Esophagus muscularis mucosa (tissue), 4 donors: ENCODE results near the gene FIGLA. TPM values are rescaled to one million over a fixed set of nuclear protein-coding genes. Genes with fewer than 3 reads are reported as not detected.

Experiments used
- DNase-seq: peaks from one replicate; pipeline ENCODE4 v3.0.0-alpha.2; 2017; ENCODE audit errors: extremely low spot score
- H3K27ac ChIP-seq, 4 donors: fragments of 200-600 bp; sonication (generic); replicated peaks in 1 of 4; 1 replicate in 3 of 4; 2 replicates in 1 of 4; pipeline ENCODE4 v1.5.1; 2016 to 2019; ENCODE audit warnings: mild to moderate bottlenecking in 1 of 4
- H3K27me3 ChIP-seq, 4 donors: fragments of 200-600 bp; sonication (generic); one replicate each; pipeline versions ENCODE4 v1.5.1 to v1.6.0; 2016 to 2019
- H3K36me3 ChIP-seq, 4 donors: fragments of 200-600 bp; sonication (generic); one replicate each; pipeline ENCODE4 v1.5.1; 2016 to 2019
- H3K4me1 ChIP-seq, 4 donors: fragments of 200-600 bp; sonication (generic); one replicate each; pipeline ENCODE4 v1.5.1; 2016 to 2019
- H3K4me3 ChIP-seq, 4 donors: fragments of 200-600 bp; sonication (generic); 1 replicate in 2 of 4; 2 replicates in 2 of 4; pipeline ENCODE4 v1.5.1; 2016 to 2019; ENCODE audit warnings: mild to moderate bottlenecking in 4 of 4, moderate library complexity in 1 of 4
- H3K9me3 ChIP-seq, 4 donors: fragments of 200-600 bp; sonication (generic); 1 replicate in 3 of 4; 2 replicates in 1 of 4; pipeline ENCODE4 v1.5.1; 2016 to 2019
- CTCF ChIP-seq, 3 experiments: fragments of 200-600 bp in 2 of 3; fragments of 450-650 bp in 1 of 3; sonication (generic) in 2 of 3; IDR thresholded peaks; one replicate each; pipeline ENCODE4 v1.5.1; 2017 to 2019; ENCODE audit warnings: antibody characterized with exemption in 3 of 3, mild to moderate bottlenecking in 2 of 3, moderate library complexity in 1 of 3
- EP300 ChIP-seq: sonication (generic); formaldehyde crosslinking; IDR thresholded peaks from one replicate; pipeline ENCODE4 v1.6.1; 2017; ENCODE audit warnings: antibody characterized with exemption
- POLR2A ChIP-seq: fragments of 450-650 bp; IDR thresholded peaks from one replicate; pipeline ENCODE4 v1.6.1; 2017; ENCODE audit warnings: antibody characterized with exemption, moderate library complexity, mild to moderate bottlenecking, low read depth
- POLR2AphosphoS5 ChIP-seq, 2 donors: sonication (generic); formaldehyde crosslinking; IDR thresholded peaks; one replicate each; pipeline ENCODE4 v1.6.1; 2017; ENCODE audit warnings: antibody characterized with exemption in 2 of 2
- WGBS: methylation state at CpG from one replicate; pipeline ENCODE4 v1.1.5; 2018; 5-methylcytosine and 5-hydroxymethylcytosine counted together
- intact Hi-C: fragments of 100-400 bp; cut with DNase I; formaldehyde crosslinking; loops from one replicate; pipeline ENCODE4 v1.15.1; 2023
- total RNA-seq, 4 donors: library from RNA; depleted of rRNA; stranded (reverse); fragments of >200 nt; gene quantifications; one replicate each; pipeline versions ENCODE4 v1.1.0 to v1.2.1, GENCODE V29; 2016

The FIGLA gene
- total RNA-seq, 4 donors from 2014 or later = not detected

GRCh38 chr2:70823249-70823648, 32.8 kb upstream of the FIGLA start:
- WGBS = 72% methylated on average over 4 of the region's 5 CpGs
- intact Hi-C loops = no loop called here
- H3K36me3 ChIP-seq = no peaks in the 10 kb centered on the region
- DNase-seq = no peak
- peaks cover 0 to 7% (median 0%) of the 10 kb centered on the region in 4 donors for H3K27me3 ChIP-seq
- no peak overlapping the region for H3K4me3 ChIP-seq
- H3K9me3 ChIP-seq = no peaks in the 10 kb centered on the region
- no peak overlapping the region for H3K27ac ChIP-seq
- no peak for TF ChIP-seq CTCF (IDR thresholded peaks at IDR 0.05)
- no peak for TF ChIP-seq POLR2A
- no peak for TF ChIP-seq EP300
- no peak for TF ChIP-seq POLR2AphosphoS5 (IDR thresholded peaks at IDR 0.05)
- H3K4me1 ChIP-seq = no peaks in the 10 kb centered on the region

GRCh38 chr2:70822843-70823242, 32.4 kb upstream of the FIGLA start:
- Histone ChIP-seq H3K9me3 (no peaks in the 10 kb centered on the region), H3K4me3 (no peak overlapping the region), H3K4me1 (no peaks in the 10 kb centered on the region), H3K27ac (no peak overlapping the region), H3K36me3 (no peaks in the 10 kb centered on the region), H3K27me3 (peaks cover 0 to 7% (median 0%) of the 10 kb centered on the region in 4 donors)
- WGBS = 84% methylated on average over 3 of the region's 8 CpGs
- intact Hi-C loops = no loop called here
- no peak for DNase-seq
- TF ChIP-seq CTCF (IDR thresholded peaks at IDR 0.05) (no peak), EP300 (no peak), POLR2AphosphoS5 (IDR thresholded peaks at IDR 0.05) (no peak), POLR2A (no peak)

GRCh38 chr2:70820499-70820898, 30.1 kb upstream of the FIGLA start, which contains the start of gene CLEC4F:
Gene CLEC4F (minus strand): TSS chr2:70820599. CDS start chr2:70820523, 76 bp downstream.
- no peak within 1 kb of the TSS for H3K4me3 ChIP-seq
- TF ChIP-seq POLR2AphosphoS5 (IDR thresholded peaks at IDR 0.05) = no peak
- no peak for TF ChIP-seq POLR2A
- TF ChIP-seq EP300 = no peak
- TF ChIP-seq CTCF (IDR thresholded peaks at IDR 0.05) = no peak
- H3K4me1 ChIP-seq = no peaks in the 10 kb centered on the region
- H3K27me3 ChIP-seq = peaks cover 0 to 20% (median 0%) of the 10 kb centered on the region in 4 donors
- H3K27ac ChIP-seq = no peak within 1 kb of the TSS
- H3K36me3 ChIP-seq = no peaks in the 10 kb centered on the region
- no peaks in the 10 kb centered on the region for H3K9me3 ChIP-seq
- DNase-seq = no peak
- intact Hi-C loops = no loop called here
- 66% methylated on average over 7 of the region's 7 CpGs for WGBS

GRCh38 chr2:70817284-70817954, 27.0 kb upstream of the FIGLA start:
- Histone ChIP-seq H3K4me3 (no peak overlapping the region), H3K4me1 (no peaks in the 10 kb centered on the region), H3K27me3 (peaks cover 0 to 26% (median 0%) of the 10 kb centered on the region in 4 donors), H3K36me3 (no peaks in the 10 kb centered on the region), H3K27ac (no peak overlapping the region), H3K9me3 (no peaks in the 10 kb centered on the region)
- TF ChIP-seq EP300 (no peak), CTCF (IDR thresholded peaks at IDR 0.05) (no peak), POLR2AphosphoS5 (IDR thresholded peaks at IDR 0.05) (no peak), POLR2A (no peak)
- 90% methylated on average over 3 of the region's 3 CpGs for WGBS
- intact Hi-C loops = no loop called here
- DNase-seq = no peak
